ENCODE data around the gene MRTFA. TPM values are rescaled to one million over a fixed set of nuclear protein-coding genes. Genes with fewer than 3 reads are reported as not detected.
"Not testable (repeated sequence)": the region's sequence is repeated elsewhere in the genome, so short reads cannot be mapped to it uniquely, and the experiment has no call there.

MRTFA gene
- polyA plus RNA-seq, 2 of the 4 experiments (the other 2 are of a cell fraction) = 6.8 to 48.3 TPM

DNA sequence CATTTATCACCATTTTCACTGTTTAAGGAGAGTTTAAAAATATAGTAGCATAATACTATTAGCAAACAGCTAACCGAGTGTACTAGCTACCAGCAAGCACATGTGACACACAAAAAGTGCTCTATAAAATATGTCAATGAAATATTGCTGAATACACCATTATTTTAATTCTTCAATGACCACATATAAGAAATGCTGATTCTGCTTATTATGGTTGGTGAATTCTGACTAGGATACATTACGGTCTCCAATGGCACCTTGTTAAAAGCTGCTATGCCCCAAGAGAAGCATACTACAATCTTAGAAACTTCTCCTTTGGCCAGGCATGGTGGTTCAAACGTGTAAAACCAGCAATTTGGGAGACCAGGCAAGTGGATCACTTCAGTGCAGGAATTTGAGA, 129.8 kb downstream of the MRTFA start:
- no peak for DNase-seq (ENCODE audit: low read depth in 1 of 2, low spot score in 1 of 2)
- ChIA-PET POLR2A (no interaction called here), CTCF (interaction anchor here (0.8 to 1.1 kb wide), 2 partner anchors 18 to 19 kb away, joined by 3 read pairs; no protein-coding TSS in a partner anchor)
- H3K4me3 ChIP-seq = no peak overlapping the region
- H3K27ac ChIP-seq = peak overlapping the region; percentile 94 to 99
- H3K4me1 ChIP-seq = peaks cover 85% of the 10 kb centered on the region
- 41% methylated on average over 3 of the region's 3 CpGs for WGBS (ENCODE audit: missing lambda C conversion rate)
- TF ChIP-seq EP300 (IDR thresholded peaks at IDR 0.05) (no peak), MAFK (IDR thresholded peaks at IDR 0.05; ENCODE audit: partially characterized antibody) (peak; percentile 95)
- no peak for FAIRE-seq
- H3K4me2 ChIP-seq = peak overlapping the region; percentile 85
- ATAC-seq = no peak
- no peaks in the 10 kb centered on the region for H3K9me3 ChIP-seq

DNA sequence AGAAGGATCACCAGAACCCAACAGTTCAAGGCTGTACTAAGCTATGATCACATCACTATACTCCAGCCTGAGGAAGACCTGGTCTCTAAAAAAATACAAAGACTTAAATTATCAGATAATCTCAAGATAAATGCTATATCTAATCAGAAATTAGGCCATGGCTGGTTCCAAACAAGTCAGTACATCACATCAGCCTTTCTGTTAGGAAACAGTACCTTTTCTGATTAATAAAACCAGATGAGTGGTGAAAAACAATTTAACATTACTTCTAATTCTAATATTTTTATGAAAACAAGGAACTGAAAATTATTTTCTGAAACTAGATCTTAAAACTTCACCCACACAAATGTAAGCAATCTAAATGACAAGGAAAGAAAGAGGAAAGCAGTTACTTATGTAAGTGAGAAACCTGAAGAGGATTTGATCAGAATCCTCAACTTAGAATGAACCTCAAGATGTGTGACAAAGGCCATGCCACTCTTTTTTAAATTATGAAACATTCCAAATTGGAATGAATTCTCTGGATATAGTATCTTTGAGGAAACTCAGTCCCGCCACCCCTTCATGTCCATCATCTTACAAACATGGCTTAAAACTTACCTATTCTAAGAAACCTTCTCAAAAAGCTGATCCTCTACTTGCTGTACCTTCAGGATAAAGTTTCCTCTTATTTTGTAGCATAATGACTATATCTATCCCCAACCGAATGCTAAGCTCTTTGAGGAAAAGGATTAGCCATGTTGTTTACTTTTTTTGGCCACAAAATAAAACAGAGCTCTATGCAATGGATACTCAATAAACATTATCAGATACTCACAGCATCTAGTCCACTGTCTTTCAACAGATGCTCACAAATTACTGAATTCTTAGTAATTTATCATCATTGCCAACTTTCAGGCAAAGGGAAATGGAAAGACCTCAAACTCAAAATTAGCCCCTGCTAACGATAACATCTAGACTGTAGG, 132.0 kb downstream of the MRTFA start:
- H3K27ac ChIP-seq = peak overlapping the region; percentile 94 to 99

DNA sequence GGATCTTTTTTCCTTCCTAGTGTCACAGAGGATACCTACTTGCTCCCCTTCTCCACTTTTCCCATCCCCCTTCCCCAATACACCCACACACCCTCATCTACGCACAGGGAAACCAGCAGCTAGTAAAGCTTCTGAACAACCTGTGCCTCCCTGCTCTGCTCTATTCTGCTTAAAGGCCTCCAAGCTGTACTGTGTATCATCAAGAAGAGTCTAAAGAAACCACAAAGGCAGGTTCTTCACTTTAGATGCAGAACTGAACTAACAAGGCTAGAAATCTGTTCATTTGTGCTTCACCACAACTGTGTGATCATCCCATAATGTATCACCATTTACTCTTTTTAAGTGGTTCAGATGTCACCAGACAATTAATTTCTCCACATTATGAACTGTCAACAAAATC, 133.6 kb downstream of the MRTFA start:
- H3K4me1 ChIP-seq = peaks cover 64% of the 10 kb centered on the region
- POLR2A ChIA-PET = no interaction called here

More for the DNA sequence above, 132.0 kb downstream of the MRTFA start:
- TF ChIP-seq RARB (CRISPR knock-in tag; IDR thresholded peaks at IDR 0.05) (0 out of 2 replicates have a peak, but pooled peaks have one; percentile 22), EP300 (IDR thresholded peaks at IDR 0.05) (no peak), NR3C1 (IDR thresholded peaks at IDR 0.05) (no peak)
- Histone ChIP-seq H3K9me3 (no peaks in the 10 kb centered on the region), H3K4me3 (no peak overlapping the region), H3K4me2 (peak overlapping the region; percentile 74), H3K4me1 (peaks cover 73% of the 10 kb centered on the region)
- ATAC-seq = no peak
- peak; percentile 51 for FAIRE-seq
- WGBS (ENCODE audit: missing lambda C conversion rate) = 29% methylated on average over 3 of the region's 3 CpGs
- CTCF ChIA-PET = interaction anchor here (0.7 to 3.6 kb wide), 7 partner anchors 9 to 219 kb away, joined by 3 to 13 read pairs (median 3); no protein-coding TSS in a partner anchor
- no peak for DNase-seq (ENCODE audit: low read depth in 1 of 2, low spot score in 1 of 2)
- POLR2A ChIA-PET = no interaction called here

DNA sequence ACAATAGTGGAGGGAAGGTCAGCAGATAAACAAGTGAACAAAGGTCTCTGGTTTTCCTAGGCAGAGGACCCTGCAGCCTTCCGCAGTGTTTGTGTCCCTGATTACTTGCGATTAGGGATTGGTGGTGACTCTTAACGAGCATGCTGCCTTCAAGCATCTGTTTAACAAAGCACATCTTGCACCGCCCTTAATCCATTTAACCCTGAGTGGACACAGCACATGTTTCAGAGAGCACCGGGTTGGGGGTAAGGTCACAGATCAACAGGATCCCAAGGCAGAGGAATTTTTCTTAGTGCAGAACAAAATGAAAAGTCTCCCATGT, 136.1 kb downstream of the MRTFA start:
- H3K27ac ChIP-seq = peak overlapping the region; percentile 96 to 97
- 0% methylated on average over 4 of the region's 5 CpGs for WGBS (ENCODE audit: missing lambda C conversion rate)
- H3K9me3 ChIP-seq; DNase-seq (ENCODE audit: low read depth in 1 of 2, low spot score in 1 of 2); ATAC-seq; CTCF ChIA-PET; FAIRE-seq: not testable (repeated sequence)
- H3K4me2 ChIP-seq = peak overlapping the region; percentile 87
- H3K4me1 ChIP-seq = peaks cover 64% of the 10 kb centered on the region
- H3K4me3 ChIP-seq = peak overlapping the region; percentile 25; the same call in 2 of the 3 replicates
- POLR2A ChIA-PET = interaction anchor here (0.7 kb wide), 3 partner anchors 88 to 136 kb away, joined by 3 to 11 read pairs (median 6); partner anchors contain the start of gene MRTFA

More for the DNA sequence above, 133.6 kb downstream of the MRTFA start:
- CTCF ChIA-PET = interaction anchor here (1.1 to 3.6 kb wide), 3 partner anchors 10 to 143 kb away, joined by 4 to 13 read pairs (median 4); no protein-coding TSS in a partner anchor
- TF ChIP-seq RCOR1 (IDR thresholded peaks at IDR 0.05; ENCODE audit: low read depth, low read length) (no peak), KDM1A (IDR thresholded peaks at IDR 0.05; ENCODE audit: low read depth) (no peak), KDM5A (IDR thresholded peaks at IDR 0.05) (no peak), PBX3 (IDR thresholded peaks at IDR 0.05) (no peak), ZFP36 (IDR thresholded peaks at IDR 0.05; ENCODE audit: borderline replicate concordance, partially characterized antibody) (no peak), RARB (CRISPR knock-in tag; IDR thresholded peaks at IDR 0.05) (no peak), CBX8 (IDR thresholded peaks at IDR 0.05) (no peak), MAFK (IDR thresholded peaks at IDR 0.05; ENCODE audit: partially characterized antibody) (no peak), FOSB (CRISPR knock-in tag; IDR thresholded peaks at IDR 0.05) (no peak)
- 0% methylated on average over 1 of the region's 1 CpG for WGBS (ENCODE audit: missing lambda C conversion rate)
- Histone ChIP-seq H3K9me3 (no peaks in the 10 kb centered on the region), H3K27ac (peak overlapping the region; percentile 94 to 99), H3K4me2 (peak overlapping the region; percentile 74), H3K4me3 (peak overlapping the region; percentile 24)
- FAIRE-seq (no peak), DNase-seq (ENCODE audit: low read depth in 1 of 2, low spot score in 1 of 2) (peak in 1 of 2 experiments; percentile 54), ATAC-seq (peak; percentile 31; a peak in 4 of 6 replicates)

GRCh38 chr22:40499209-40499623, 137.3 kb downstream of the MRTFA start:
- Histone ChIP-seq H3K4me3 (peak overlapping the region; percentile 25; the same call in 2 of the 3 replicates), H3K4me2 (peak overlapping the region; percentile 87), H3K9me3 (no peaks in the 10 kb centered on the region), H3K27ac (peak overlapping the region; percentile 96 to 97), H3K4me1 (peaks cover 61% of the 10 kb centered on the region)
- FAIRE-seq (peak; percentile 65), ATAC-seq (peak; percentile 86 to 92), DNase-seq (ENCODE audit: low read depth in 1 of 2, low spot score in 1 of 2) (peak; percentile 60 to 89)
- POLR2A ChIA-PET = interaction anchor here (1.0 to 1.6 kb wide), 5 partner anchors 10 to 152 kb away, joined by 5 to 12 read pairs (median 7); partner anchors contain the start of gene MRTFA
- CTCF ChIA-PET = interaction anchor here (1.0 to 3.3 kb wide), 6 partner anchors 10 to 147 kb away, joined by 3 to 22 read pairs (median 5); no protein-coding TSS in a partner anchor
- peak; percentile 54 to 58; a peak in 3 of 5 replicates for TF ChIP-seq EP300 (IDR thresholded peaks at IDR 0.05)
- TF ChIP-seq PHF8 (IDR thresholded peaks at IDR 0.05; ENCODE audit: borderline replicate concordance, low read depth) = no peak
- no peak for TF ChIP-seq HDAC2 (IDR thresholded peaks at IDR 0.05)
- TF ChIP-seq JUNB (IDR thresholded peaks at IDR 0.05) = peak; percentile 93
- no peak for TF ChIP-seq HOXA7 (CRISPR knock-in tag; IDR thresholded peaks at IDR 0.05)
- TF ChIP-seq FOSL2 (IDR thresholded peaks at IDR 0.05) = peak; percentile 95
- peak; percentile 96 for TF ChIP-seq FOSL2 (CRISPR knock-in tag; IDR thresholded peaks at IDR 0.05)
- TF ChIP-seq ZC3H11A (IDR thresholded peaks at IDR 0.05) = no peak
- TF ChIP-seq, protein P1, sequence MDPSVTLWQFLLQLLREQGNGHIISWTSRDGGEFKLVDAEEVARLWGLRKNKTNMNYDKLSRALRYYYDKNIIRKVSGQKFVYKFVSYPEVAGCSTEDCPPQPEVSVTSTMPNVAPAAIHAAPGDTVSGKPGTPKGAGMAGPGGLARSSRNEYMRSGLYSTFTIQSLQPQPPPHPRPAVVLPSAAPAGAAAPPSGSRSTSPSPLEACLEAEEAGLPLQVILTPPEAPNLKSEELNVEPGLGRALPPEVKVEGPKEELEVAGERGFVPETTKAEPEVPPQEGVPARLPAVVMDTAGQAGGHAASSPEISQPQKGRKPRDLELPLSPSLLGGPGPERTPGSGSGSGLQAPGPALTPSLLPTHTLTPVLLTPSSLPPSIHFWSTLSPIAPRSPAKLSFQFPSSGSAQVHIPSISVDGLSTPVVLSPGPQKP (IDR thresholded peaks at IDR 0.05; ENCODE audit: low read depth, low read length) = no peak
- TF ChIP-seq MYC (IDR thresholded peaks at IDR 0.05; ENCODE audit: borderline replicate concordance, low read length) = no peak
- TF ChIP-seq EHMT2 (IDR thresholded peaks at IDR 0.05; ENCODE audit: low read depth) = no peak
- no peak for TF ChIP-seq HOXB13 (CRISPR knock-in tag; IDR thresholded peaks at IDR 0.05; ENCODE audit: low read depth)
- peak; percentile 58; the same call in 1 of the 3 replicates for TF ChIP-seq BCL3 (IDR thresholded peaks at IDR 0.05)

All from A549 (cell line).